Parathyroid adenoma (tissue), 2 donors: ENCODE data around the gene KRTAP1-4.

Experiments used
- H2AFZ ChIP-seq: fragments of 300-600 bp; sonication (generic); one replicate; pipeline ENCODE4 v1.7.0; 2017; ENCODE audit warnings: antibody characterized with exemption, mild to moderate bottlenecking
- H3K27ac ChIP-seq: fragments of 300-600 bp; sonication (generic); one replicate; pipeline ENCODE4 v1.7.0; 2017
- H3K27me3 ChIP-seq: fragments of 300-600 bp; sonication (generic); one replicate; pipeline ENCODE4 v1.7.0; 2017; ENCODE audit warnings: low read length; ENCODE audit not compliant: control insufficient read depth, insufficient read depth
- H3K36me3 ChIP-seq: fragments of 300-600 bp; sonication (generic); one replicate; pipeline ENCODE4 v1.7.0; 2017; ENCODE audit warnings: low read length; ENCODE audit not compliant: control insufficient read depth, insufficient read depth
- H3K4me1 ChIP-seq: fragments of 300-600 bp; sonication (generic); one replicate; pipeline ENCODE4 v1.7.0; 2017; ENCODE audit warnings: control low read depth
- H3K4me2 ChIP-seq: fragments of 300-600 bp; sonication (generic); one replicate; pipeline ENCODE4 v1.7.0; 2017; ENCODE audit warnings: low read length
- H3K4me3 ChIP-seq: fragments of 300-600 bp; sonication (generic); one replicate; pipeline ENCODE4 v1.7.0; 2017; ENCODE audit warnings: low read depth, low read length
- H3K79me2 ChIP-seq: fragments of 300-600 bp; sonication (generic); one replicate; pipeline ENCODE4 v1.7.0; 2017; ENCODE audit warnings: control low read depth
- H3K9ac ChIP-seq: fragments of 300-600 bp; sonication (generic); one replicate; pipeline ENCODE4 v1.7.0; 2017; ENCODE audit warnings: mild to moderate bottlenecking
- H3K9me3 ChIP-seq: fragments of 300-600 bp; sonication (generic); one replicate; pipeline ENCODE4 v1.7.0; 2017; ENCODE audit warnings: low read length; ENCODE audit not compliant: control insufficient read depth
- TF ChIP-seq, protein P1 (sequence below): fragments of 300-600 bp; sonication (generic); IDR thresholded peaks from one replicate; pipeline ENCODE4 v1.7.0; 2017; ENCODE audit warnings: antibody characterized with exemption, mild to moderate bottlenecking
- donor health status: primary hyperparathyroidism.

KRTAP1-4 gene

GRCh38 chr17:41029633-41030245 lies at the start of gene KRTAP1-4:
Gene KRTAP1-4, minus strand, starts transcription at chr17:41030195. Its CDS starts 117 bp downstream, at chr17:41030078.
- Histone ChIP-seq H3K4me2 (no peak within 1 kb of the TSS), H2AFZ (no peak within 1 kb of the TSS), H3K4me3 (no peak within 1 kb of the TSS), H3K79me2 (no peaks in the 10 kb centered on the region), H3K27ac (no peak within 1 kb of the TSS), H3K9me3 (no peaks in the 10 kb centered on the region), H3K36me3 (no peaks in the 10 kb centered on the region), H3K4me1 (no peaks in the 10 kb centered on the region), H3K9ac (no peak within 1 kb of the TSS), H3K27me3 (no peaks in the 10 kb centered on the region)
- TF ChIP-seq, protein P1, sequence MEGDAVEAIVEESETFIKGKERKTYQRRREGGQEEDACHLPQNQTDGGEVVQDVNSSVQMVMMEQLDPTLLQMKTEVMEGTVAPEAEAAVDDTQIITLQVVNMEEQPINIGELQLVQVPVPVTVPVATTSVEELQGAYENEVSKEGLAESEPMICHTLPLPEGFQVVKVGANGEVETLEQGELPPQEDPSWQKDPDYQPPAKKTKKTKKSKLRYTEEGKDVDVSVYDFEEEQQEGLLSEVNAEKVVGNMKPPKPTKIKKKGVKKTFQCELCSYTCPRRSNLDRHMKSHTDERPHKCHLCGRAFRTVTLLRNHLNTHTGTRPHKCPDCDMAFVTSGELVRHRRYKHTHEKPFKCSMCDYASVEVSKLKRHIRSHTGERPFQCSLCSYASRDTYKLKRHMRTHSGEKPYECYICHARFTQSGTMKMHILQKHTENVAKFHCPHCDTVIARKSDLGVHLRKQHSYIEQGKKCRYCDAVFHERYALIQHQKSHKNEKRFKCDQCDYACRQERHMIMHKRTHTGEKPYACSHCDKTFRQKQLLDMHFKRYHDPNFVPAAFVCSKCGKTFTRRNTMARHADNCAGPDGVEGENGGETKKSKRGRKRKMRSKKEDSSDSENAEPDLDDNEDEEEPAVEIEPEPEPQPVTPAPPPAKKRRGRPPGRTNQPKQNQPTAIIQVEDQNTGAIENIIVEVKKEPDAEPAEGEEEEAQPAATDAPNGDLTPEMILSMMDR: no peak

DNA sequence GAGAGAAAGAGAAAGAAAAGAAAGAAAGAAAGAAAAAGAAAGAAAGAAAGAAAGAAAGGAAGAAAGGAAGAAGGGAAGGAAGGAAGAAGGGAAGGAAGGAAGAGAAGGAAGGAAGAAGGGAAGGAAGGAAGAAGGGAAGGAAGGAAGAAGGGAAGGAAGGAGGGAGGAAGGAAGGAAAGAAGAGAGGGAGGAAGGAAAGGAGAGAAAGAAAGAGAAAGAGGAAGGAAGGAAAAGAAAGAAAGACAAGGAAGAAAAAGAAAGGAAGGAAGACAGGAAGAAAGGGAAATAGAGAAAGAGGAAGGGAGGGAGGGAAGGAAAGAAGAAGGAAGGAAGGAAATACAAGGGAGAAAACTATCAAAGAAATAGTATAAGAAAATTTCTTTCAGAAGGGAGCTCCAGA lies 46.8 kb upstream of the KRTAP1-4 start:
- Histone ChIP-seq H2AFZ (no peak overlapping the region), H3K36me3 (no peaks in the 10 kb centered on the region), H3K4me3 (no peak overlapping the region), H3K27me3 (no peaks in the 10 kb centered on the region), H3K9ac (no peak overlapping the region), H3K4me2 (no peak overlapping the region), H3K4me1 (no peaks in the 10 kb centered on the region), H3K79me2 (no peaks in the 10 kb centered on the region), H3K27ac (no peak overlapping the region), H3K9me3 (no peaks in the 10 kb centered on the region)
- TF ChIP-seq, protein P1: no peak

DNA sequence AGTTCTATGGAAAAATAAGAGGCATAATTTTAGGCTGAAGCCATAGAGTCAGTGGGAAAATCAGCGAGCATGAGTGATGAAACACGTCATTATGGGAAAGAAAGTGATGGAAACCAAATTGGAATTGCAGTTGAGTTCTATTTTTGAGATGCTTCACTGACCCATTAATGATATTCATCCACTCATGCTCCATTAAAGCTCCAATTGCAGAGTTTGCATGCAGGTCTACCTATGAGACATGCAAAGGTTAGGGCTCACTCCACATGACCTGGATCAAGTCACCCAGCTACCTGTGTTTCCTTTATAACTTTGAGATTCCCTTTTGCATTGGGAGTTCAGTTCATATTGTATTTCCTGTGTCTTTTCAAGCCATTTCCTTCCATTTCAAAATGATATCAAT lies 43.7 kb upstream of the KRTAP1-4 start:
- no peak overlapping the region for H2AFZ ChIP-seq
- no peak overlapping the region for H3K27ac ChIP-seq
- no peaks in the 10 kb centered on the region for H3K4me1 ChIP-seq
- H3K4me2 ChIP-seq: no peak overlapping the region
- H3K27me3 ChIP-seq: no peaks in the 10 kb centered on the region
- TF ChIP-seq, protein P1: no peak
- H3K4me3 ChIP-seq: no peak overlapping the region
- H3K79me2 ChIP-seq: no peaks in the 10 kb centered on the region
- no peaks in the 10 kb centered on the region for H3K9me3 ChIP-seq
- no peaks in the 10 kb centered on the region for H3K36me3 ChIP-seq
- no peak overlapping the region for H3K9ac ChIP-seq

DNA sequence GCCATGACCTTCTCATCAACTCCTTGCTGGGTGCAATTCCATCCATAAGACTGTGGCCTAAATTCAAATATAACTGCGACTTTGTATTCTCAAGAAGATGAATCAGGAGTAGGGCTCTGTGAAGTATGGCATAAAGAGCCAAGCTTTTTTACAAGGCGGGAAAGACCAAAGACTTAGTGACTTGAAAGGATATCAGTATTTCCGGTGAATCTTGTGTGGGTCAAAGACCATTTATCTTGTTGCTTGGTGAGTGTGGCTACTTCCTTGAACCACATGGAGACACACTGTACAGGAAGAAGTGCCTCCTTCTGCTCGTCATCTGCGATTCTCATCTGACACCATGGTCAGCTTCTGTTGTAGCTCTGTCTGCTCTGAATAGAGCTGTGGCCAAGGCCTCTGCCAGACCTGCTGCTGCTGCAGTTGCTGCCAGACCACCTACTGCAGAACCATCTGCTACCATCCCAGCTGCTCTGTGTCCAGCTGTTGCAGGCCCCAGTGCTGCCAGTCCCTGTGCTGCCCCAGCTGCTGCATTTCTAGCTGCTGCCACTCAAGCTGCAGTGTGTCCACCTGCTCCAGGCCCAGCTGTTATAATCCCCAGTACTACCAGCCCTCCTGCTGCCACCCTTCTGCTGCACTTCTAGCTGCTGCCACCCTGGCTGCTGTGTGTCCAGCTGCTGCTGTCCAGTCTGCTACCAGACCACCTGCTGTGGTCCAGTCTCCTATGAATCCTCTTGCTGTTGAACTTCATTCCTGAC lies 41.8 kb upstream of the KRTAP1-4 start:
- TF ChIP-seq, protein P1: no peak
- Histone ChIP-seq H3K4me1 (no peaks in the 10 kb centered on the region), H3K27me3 (no peaks in the 10 kb centered on the region), H3K9me3 (no peaks in the 10 kb centered on the region), H3K27ac (no peak overlapping the region), H3K4me2 (no peak overlapping the region), H3K9ac (no peak overlapping the region), H3K36me3 (no peaks in the 10 kb centered on the region), H3K79me2 (no peaks in the 10 kb centered on the region), H2AFZ (no peak overlapping the region), H3K4me3 (no peak overlapping the region)

DNA sequence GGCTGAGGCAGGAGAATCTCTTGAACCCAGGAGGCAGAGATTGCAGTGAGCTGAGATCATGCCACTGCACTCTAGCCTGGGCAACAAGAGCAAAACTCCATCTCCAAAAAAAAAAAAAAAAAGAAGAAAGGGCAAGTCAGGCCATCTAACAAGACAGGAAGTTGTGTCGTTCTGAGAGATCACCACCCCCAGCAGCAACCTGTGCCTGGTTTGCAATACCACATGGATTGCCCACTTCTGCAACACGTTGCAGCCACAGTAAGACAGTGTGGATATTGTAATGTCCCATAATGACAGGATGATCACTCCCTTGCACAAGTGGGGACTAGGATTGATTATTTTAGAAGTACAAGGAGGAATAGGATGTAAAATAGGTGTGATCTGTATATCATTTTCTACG lies 39.0 kb upstream of the KRTAP1-4 start:
- TF ChIP-seq, protein P1: no peak

More for the DNA sequence above, 39.0 kb upstream of the KRTAP1-4 start:
- no peaks in the 10 kb centered on the region for H3K27me3 ChIP-seq
- H3K4me3 ChIP-seq: no peak overlapping the region
- no peak overlapping the region for H3K27ac ChIP-seq
- H3K79me2 ChIP-seq: no peaks in the 10 kb centered on the region
- H3K36me3 ChIP-seq: no peaks in the 10 kb centered on the region
- H3K4me1 ChIP-seq: no peaks in the 10 kb centered on the region
- no peaks in the 10 kb centered on the region for H3K9me3 ChIP-seq
- H3K9ac ChIP-seq: no peak overlapping the region
- H3K4me2 ChIP-seq: no peak overlapping the region
- H2AFZ ChIP-seq: no peak overlapping the region
